GM12878 (cell line): ENCODE measurements around the gene CACNG3. TPM values are rescaled to one million over a fixed set of nuclear protein-coding genes. Genes with fewer than 3 reads are reported as not detected.

Experiments used
- ATAC-seq: fragments of 200-7000 bp; cut with Tn5 transposase; 3 replicates; pipeline ENCODE4 v1.9.1; 2020; ENCODE audit warnings: mild to moderate bottlenecking, moderate library complexity
- BruUV-seq: library from RNA; stranded (reverse); fragments of 400-500 nt; replicated peaks from 2 replicates; lab custom pipeline; 2021; lab: Mats Ljungman, UMichigan
- CTCF ChIA-PET: fragments of 300-600 bp; sonication (Branson Sonifier 250); formaldehyde crosslinking; extraction: SDS; loops from one replicate; lab custom pipeline; 2021; ENCODE audit warnings: inconsistent platforms; lab: Yijun Ruan, JAX
- POLR2A ChIA-PET: fragments of 350-600 bp; formaldehyde crosslinking; extraction: SDS; loops from one replicate; lab custom pipeline; 2021; ENCODE audit warnings: inconsistent platforms; lab: Charles Lee
- RAD21 ChIA-PET: fragments of 300-600 bp; sonication (Branson Sonifier 250); formaldehyde crosslinking; loops from one replicate; lab custom pipeline; 2023; ENCODE audit warnings: antibody characterized with exemption; ENCODE audit not compliant: unreplicated experiment; lab: Charles Lee
- SMC1A ChIA-PET: fragments of 300-600 bp; sonication (Branson Sonifier 250); formaldehyde crosslinking; loops from one replicate; lab custom pipeline; 2023; ENCODE audit not compliant: unreplicated experiment, uncharacterized antibody; lab: Charles Lee
- DNase-seq: peaks from one replicate; pipeline ENCODE4 v3.0.0-alpha.2; 2011; ENCODE audit warnings: low read depth, low spot score
- FAIRE-seq: peaks from 3 replicates; lab custom pipeline; 2011; peaks lifted over from hg19 to GRCh38; lab: Jason Lieb, UNC
- H2AFZ ChIP-seq: 2 replicates; pipeline ENCODE4 v1.6.0; 2011; ENCODE audit warnings: low read depth, low read length, control low read depth; ENCODE audit not compliant: control insufficient read depth
- H3K27ac ChIP-seq: 2 replicates; pipeline ENCODE4 v1.5.1; 2011; ENCODE audit warnings: control low read depth; ENCODE audit not compliant: control insufficient read depth, insufficient read depth
- H3K27me3 ChIP-seq, 2 experiments: replicated peaks in 1 of 2; 2 replicates each; pipeline versions ENCODE4 v1.6.0 to v1.6.1; 2011; ENCODE audit warnings: low read length in 1 of 2; ENCODE audit not compliant: control insufficient read depth in 2 of 2, insufficient read depth in 2 of 2
- H3K36me3 ChIP-seq, 2 experiments: 2 replicates each; pipeline ENCODE4 v1.5.1; 2011; ENCODE audit warnings: low read length in 1 of 2; ENCODE audit not compliant: control insufficient read depth in 2 of 2, insufficient read depth in 2 of 2
- H3K4me1 ChIP-seq: 2 replicates; pipeline ENCODE4 v1.6.1; 2011; ENCODE audit warnings: mild to moderate bottlenecking, low read length, moderate library complexity, mixed read lengths; ENCODE audit not compliant: control insufficient read depth, insufficient read depth
- H3K4me2 ChIP-seq: 2 replicates; pipeline ENCODE4 v1.6.0; 2011; ENCODE audit warnings: control low read depth; ENCODE audit not compliant: control insufficient read depth, insufficient read depth
- H3K4me3 ChIP-seq: fragments of 200-600 bp; sonication (generic); 2 replicates; pipeline ENCODE4 v1.5.1; 2016
- H3K79me2 ChIP-seq: 2 replicates; pipeline ENCODE4 v1.6.0; 2011; ENCODE audit warnings: low read length; ENCODE audit not compliant: control insufficient read depth, insufficient read depth
- H3K9ac ChIP-seq: 2 replicates; pipeline ENCODE4 v1.8.0; 2011; ENCODE audit warnings: low read length, control low read depth, mixed read lengths; ENCODE audit not compliant: control insufficient read depth, insufficient read depth
- H3K9me3 ChIP-seq: replicated peaks from 3 replicates; pipeline ENCODE4 v1.5.1; 2011; ENCODE audit warnings: mild to moderate bottlenecking, low read length; ENCODE audit not compliant: control insufficient read depth, insufficient read depth
- H4K20me1 ChIP-seq: 2 replicates; pipeline ENCODE4 v1.6.0; 2011; ENCODE audit not compliant: control insufficient read depth, insufficient read depth
- BACH1 ChIP-seq: fragments of 450-650 bp; IDR thresholded peaks from 2 replicates; pipeline ENCODE4 v1.6.1; 2017; ENCODE audit warnings: mild to moderate bottlenecking, borderline replicate concordance
- BMI1 ChIP-seq: fragments of 450-650 bp; IDR thresholded peaks from 2 replicates; pipeline ENCODE4 v1.6.1; 2016; ENCODE audit warnings: mild to moderate bottlenecking, moderate library complexity, borderline replicate concordance
- BRCA1 ChIP-seq: IDR thresholded peaks from 2 replicates; pipeline ENCODE4 v1.6.1; 2011; ENCODE audit warnings: low read depth, low read length, improper control_type of control experiment
- EED ChIP-seq: sonication (generic); IDR thresholded peaks from 2 replicates; pipeline ENCODE4 v1.6.1; 2016; ENCODE audit warnings: antibody characterized with exemption, low read depth
- HDAC2 ChIP-seq: fragments of 200-600 bp; sonication (generic); IDR thresholded peaks from 2 replicates; pipeline ENCODE4 v1.6.1; 2017
- HDGF ChIP-seq: fragments of 450-650 bp; IDR thresholded peaks from 2 replicates; pipeline ENCODE4 v1.6.1; 2016; ENCODE audit warnings: antibody characterized with exemption
- IKZF2 ChIP-seq, 2 experiments: fragments of 450-650 bp; IDR thresholded peaks; 2 replicates each; pipeline ENCODE4 v1.6.1; 2017; ENCODE audit warnings: mild to moderate bottlenecking in 2 of 2, moderate library complexity in 2 of 2
- KAT2A ChIP-seq: conservative IDR thresholded peaks from 2 replicates; pipeline ENCODE4 v1.6.1; 2011; ENCODE audit warnings: low read depth, low read length; ENCODE audit not compliant: control insufficient read depth
- RAD51 ChIP-seq: fragments of 450-650 bp; IDR thresholded peaks from 2 replicates; pipeline ENCODE4 v1.6.1; 2016; ENCODE audit warnings: moderate library complexity, mild to moderate bottlenecking, inconsistent platforms
- STAT3 ChIP-seq: IDR thresholded peaks from 2 replicates; pipeline ENCODE4 v1.6.1; 2011; ENCODE audit warnings: low read depth, low read length, improper control_type of control experiment
- YY1 ChIP-seq: IDR thresholded peaks from 2 replicates; pipeline ENCODE4 v1.6.1; 2011; ENCODE audit warnings: low read depth, mild to moderate bottlenecking, low read length
- ZNF274 ChIP-seq: IDR thresholded peaks from one replicate; pipeline ENCODE4 v1.8.0; 2011; ENCODE audit not compliant: insufficient read length, insufficient read depth
- WGBS: methylation state at CpG from one replicate; pipeline ENCODE4 v1.1.6; 2016; ENCODE audit warnings: low lambda C conversion rate; ENCODE audit not compliant: insufficient replicate concordance, insufficient coverage; ENCODE audit errors: missing lambda C conversion rate; 5-methylcytosine and 5-hydroxymethylcytosine counted together
- in situ Hi-C: fragments of 300-500 bp; cut with MboI; formaldehyde crosslinking; loops from 9 replicates; pipeline ENCODE4 v1.14.3; 2018; ENCODE audit warnings: mixed read lengths
- intact Hi-C: fragments of 100-400 bp; cut with micrococcal nuclease; formaldehyde crosslinking; loops from one replicate; pipeline ENCODE4 v1.14.2; 2022; ENCODE audit not compliant: unreplicated experiment
- polyA plus RNA-seq, 11 experiments: library from polyadenylated mRNA; depleted of rRNA in 4 of 11; unstranded in 6 of 11; stranded (reverse) in 5 of 11; fragments of >200 nt; fragmentation: Nextera tagmentation in 4 of 11; fragmentation: Illumina TruSeq in 1 of 11; extraction: Ambion mirVana in 4 of 11; extraction: Trizol in 1 of 11; gene quantifications; 1 replicate in 1 of 11; 2 replicates in 10 of 11; pipeline versions ENCODE4 v1.2.1 to v1.2.3, GENCODE V29; 2011 to 2016; ENCODE audit warnings: inconsistent platforms in 2 of 11, missing spikeins in 2 of 11, low read depth in 1 of 11
- total RNA-seq, 4 experiments: library from RNA; depleted of rRNA in 3 of 4; stranded (reverse); fragments of >200 nt in 3 of 4; fragmentation: Illumina TruSeq in 1 of 4; extraction: Trizol in 1 of 4; gene quantifications; 2 replicates each; pipeline versions ENCODE4 v1.2.1 to v1.2.3, GENCODE V29; 2013 to 2021
- TF ChIP-seq, protein P1 (sequence below): fragments of 450-650 bp; IDR thresholded peaks from 2 replicates; pipeline ENCODE4 v1.6.1; 2016; ENCODE audit warnings: mild to moderate bottlenecking, moderate library complexity, borderline replicate concordance
- TF ChIP-seq, protein P2 (sequence below): IDR thresholded peaks from 2 replicates; pipeline ENCODE4 v1.6.1; 2011; ENCODE audit warnings: mild to moderate bottlenecking, low read depth, low read length, moderate library complexity; ENCODE audit not compliant: insufficient replicate concordance
- TF ChIP-seq, protein P3 (sequence below): fragments of 450-650 bp; formaldehyde crosslinking; IDR thresholded peaks from 2 replicates; pipeline ENCODE4 v1.4.0; 2022; ENCODE audit warnings: mild to moderate bottlenecking, moderate library complexity

Gene CACNG3
- total and polyA plus RNA-seq, 10 of the 15 experiments (the other 5 are each of a cell fraction or from before 2014, with no cell fraction given), result 0.04 TPM; not detected in 9

DNA sequence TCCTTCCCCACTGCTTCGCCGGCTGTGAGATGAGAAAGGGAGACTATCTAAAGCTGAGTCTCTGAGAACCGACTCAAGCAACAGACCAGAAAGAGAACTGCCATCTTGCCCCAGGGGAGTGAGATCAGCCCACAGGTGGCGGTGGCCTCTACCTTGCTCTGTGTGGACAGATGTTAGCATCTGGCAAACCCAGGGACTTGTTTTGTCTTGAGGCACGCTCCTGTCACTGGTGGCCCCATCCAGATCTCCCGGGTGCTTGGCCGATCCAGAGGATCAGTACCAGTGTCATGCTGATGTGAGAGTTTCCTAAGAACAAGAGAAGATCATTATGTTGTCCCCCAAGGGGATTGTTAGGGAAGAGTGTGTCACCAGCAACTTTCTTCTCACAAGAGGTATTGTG, 101.4 kb downstream of the CACNG3 start:
- FAIRE-seq, result no peak
- Histone ChIP-seq H3K9ac (no peak overlapping the region), H2AFZ (no peak overlapping the region), H3K4me3 (no peak overlapping the region), H3K27ac (no peak overlapping the region), H3K27me3 (no peaks in the 10 kb centered on the region), H3K36me3 (no peaks in the 10 kb centered on the region), H3K9me3 (no peaks in the 10 kb centered on the region), H3K4me2 (no peak overlapping the region), H4K20me1 (no peaks in the 10 kb centered on the region), H3K79me2 (no peaks in the 10 kb centered on the region), H3K4me1 (no peaks in the 10 kb centered on the region)
- ChIA-PET CTCF (no interaction called here), POLR2A (no interaction called here), RAD21 (no interaction called here), SMC1A (no interaction called here)
- DNase-seq, result no peak
- in situ Hi-C loops (no loop called here), intact Hi-C loops (no loop called here)
- no TSS peak for BruUV-seq
- WGBS, result 23% methylated on average over 7 of the region's 7 CpGs
- ATAC-seq, result no peak
- TF ChIP-seq HDGF, result no peak
- TF ChIP-seq, protein P1, sequence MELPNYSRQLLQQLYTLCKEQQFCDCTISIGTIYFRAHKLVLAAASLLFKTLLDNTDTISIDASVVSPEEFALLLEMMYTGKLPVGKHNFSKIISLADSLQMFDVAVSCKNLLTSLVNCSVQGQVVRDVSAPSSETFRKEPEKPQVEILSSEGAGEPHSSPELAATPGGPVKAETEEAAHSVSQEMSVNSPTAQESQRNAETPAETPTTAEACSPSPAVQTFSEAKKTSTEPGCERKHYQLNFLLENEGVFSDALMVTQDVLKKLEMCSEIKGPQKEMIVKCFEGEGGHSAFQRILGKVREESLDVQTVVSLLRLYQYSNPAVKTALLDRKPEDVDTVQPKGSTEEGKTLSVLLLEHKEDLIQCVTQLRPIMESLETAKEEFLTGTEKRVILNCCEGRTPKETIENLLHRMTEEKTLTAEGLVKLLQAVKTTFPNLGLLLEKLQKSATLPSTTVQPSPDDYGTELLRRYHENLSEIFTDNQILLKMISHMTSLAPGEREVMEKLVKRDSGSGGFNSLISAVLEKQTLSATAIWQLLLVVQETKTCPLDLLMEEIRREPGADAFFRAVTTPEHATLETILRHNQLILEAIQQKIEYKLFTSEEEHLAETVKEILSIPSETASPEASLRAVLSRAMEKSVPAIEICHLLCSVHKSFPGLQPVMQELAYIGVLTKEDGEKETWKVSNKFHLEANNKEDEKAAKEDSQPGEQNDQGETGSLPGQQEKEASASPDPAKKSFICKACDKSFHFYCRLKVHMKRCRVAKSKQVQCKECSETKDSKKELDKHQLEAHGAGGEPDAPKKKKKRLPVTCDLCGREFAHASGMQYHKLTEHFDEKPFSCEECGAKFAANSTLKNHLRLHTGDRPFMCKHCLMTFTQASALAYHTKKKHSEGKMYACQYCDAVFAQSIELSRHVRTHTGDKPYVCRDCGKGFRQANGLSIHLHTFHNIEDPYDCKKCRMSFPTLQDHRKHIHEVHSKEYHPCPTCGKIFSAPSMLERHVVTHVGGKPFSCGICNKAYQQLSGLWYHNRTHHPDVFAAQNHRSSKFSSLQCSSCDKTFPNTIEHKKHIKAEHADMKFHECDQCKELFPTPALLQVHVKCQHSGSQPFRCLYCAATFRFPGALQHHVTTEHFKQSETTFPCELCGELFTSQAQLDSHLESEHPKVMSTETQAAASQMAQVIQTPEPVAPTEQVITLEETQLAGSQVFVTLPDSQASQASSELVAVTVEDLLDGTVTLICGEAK, result no peak
- no peak for TF ChIP-seq HDAC2
- TF ChIP-seq ZNF274, result no peak
- no peak for TF ChIP-seq BRCA1
- no peak for TF ChIP-seq KAT2A
- TF ChIP-seq RAD51, result no peak
- no peak for TF ChIP-seq EED
- TF ChIP-seq, protein P2, sequence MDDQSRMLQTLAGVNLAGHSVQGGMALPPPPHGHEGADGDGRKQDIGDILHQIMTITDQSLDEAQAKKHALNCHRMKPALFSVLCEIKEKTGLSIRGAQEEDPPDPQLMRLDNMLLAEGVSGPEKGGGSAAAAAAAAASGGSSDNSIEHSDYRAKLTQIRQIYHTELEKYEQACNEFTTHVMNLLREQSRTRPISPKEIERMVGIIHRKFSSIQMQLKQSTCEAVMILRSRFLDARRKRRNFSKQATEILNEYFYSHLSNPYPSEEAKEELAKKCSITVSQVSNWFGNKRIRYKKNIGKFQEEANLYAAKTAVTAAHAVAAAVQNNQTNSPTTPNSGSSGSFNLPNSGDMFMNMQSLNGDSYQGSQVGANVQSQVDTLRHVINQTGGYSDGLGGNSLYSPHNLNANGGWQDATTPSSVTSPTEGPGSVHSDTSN, result no peak
- TF ChIP-seq BMI1, result no peak
- TF ChIP-seq, protein P3, sequence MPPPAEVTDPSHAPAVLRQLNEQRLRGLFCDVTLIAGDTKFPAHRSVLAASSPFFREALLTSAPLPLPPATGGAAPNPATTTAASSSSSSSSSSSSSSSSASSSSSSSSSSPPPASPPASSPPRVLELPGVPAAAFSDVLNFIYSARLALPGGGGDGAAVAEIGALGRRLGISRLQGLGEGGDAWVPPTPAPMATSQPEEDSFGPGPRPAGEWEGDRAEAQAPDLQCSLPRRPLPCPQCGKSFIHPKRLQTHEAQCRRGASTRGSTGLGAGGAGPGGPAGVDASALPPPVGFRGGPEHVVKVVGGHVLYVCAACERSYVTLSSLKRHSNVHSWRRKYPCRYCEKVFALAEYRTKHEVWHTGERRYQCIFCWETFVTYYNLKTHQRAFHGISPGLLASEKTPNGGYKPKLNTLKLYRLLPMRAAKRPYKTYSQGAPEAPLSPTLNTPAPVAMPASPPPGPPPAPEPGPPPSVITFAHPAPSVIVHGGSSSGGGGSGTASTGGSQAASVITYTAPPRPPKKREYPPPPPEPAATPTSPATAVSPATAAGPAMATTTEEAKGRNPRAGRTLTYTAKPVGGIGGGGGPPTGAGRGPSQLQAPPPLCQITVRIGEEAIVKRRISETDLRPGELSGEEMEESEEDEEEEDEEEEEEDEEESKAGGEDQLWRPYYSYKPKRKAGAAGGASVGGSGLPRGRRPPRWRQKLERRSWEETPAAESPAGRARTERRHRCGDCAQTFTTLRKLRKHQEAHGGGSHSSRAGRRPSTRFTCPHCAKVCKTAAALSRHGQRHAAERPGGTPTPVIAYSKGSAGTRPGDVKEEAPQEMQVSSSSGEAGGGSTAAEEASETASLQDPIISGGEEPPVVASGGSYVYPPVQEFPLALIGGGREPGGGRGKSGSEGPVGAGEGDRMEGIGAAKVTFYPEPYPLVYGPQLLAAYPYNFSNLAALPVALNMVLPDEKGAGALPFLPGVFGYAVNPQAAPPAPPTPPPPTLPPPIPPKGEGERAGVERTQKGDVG (CRISPR knock-in tag), result no peak
- TF ChIP-seq STAT3, result no peak
- no peak for TF ChIP-seq BACH1
- no peak for TF ChIP-seq YY1
- TF ChIP-seq IKZF2 (IDR thresholded peaks at IDR 0.05), result no peak
